Loucy (cell line): ENCODE measurements around the gene MEIOB.

Source experiments
- H2AFZ ChIP-seq: fragments of 200-600 bp; sonication (generic); 2 replicates; pipeline ENCODE4 v1.6.0; 2016; ENCODE audit warnings: antibody characterized with exemption, mild to moderate bottlenecking, low read length, moderate library complexity
- H3F3A ChIP-seq: fragments of 200-600 bp; 2 replicates; pipeline ENCODE4 v1.6.0; 2016; ENCODE audit warnings: antibody characterized with exemption, low read depth, mild to moderate bottlenecking
- H3K27me3 ChIP-seq: fragments of 200-600 bp; sonication (generic); 2 replicates; pipeline ENCODE4 v1.6.1; 2014; ENCODE audit warnings: low read length, mild to moderate bottlenecking; ENCODE audit not compliant: insufficient read depth, poor library complexity, severe bottlenecking
- H3K36me3 ChIP-seq: fragments of 200-600 bp; sonication (generic); 2 replicates; pipeline ENCODE4 v1.6.1; 2016; ENCODE audit warnings: low read length; ENCODE audit not compliant: insufficient read depth
- H3K4me1 ChIP-seq: fragments of 200-600 bp; sonication (generic); 2 replicates; pipeline ENCODE4 v1.5.1; 2014; ENCODE audit warnings: low read length, mild to moderate bottlenecking; ENCODE audit not compliant: insufficient read depth, poor library complexity, severe bottlenecking
- H3K4me2 ChIP-seq: fragments of 200-600 bp; sonication (generic); 2 replicates; pipeline ENCODE4 v1.6.0; 2014; ENCODE audit warnings: antibody characterized with exemption, low read length, low read depth, mild to moderate bottlenecking; ENCODE audit not compliant: poor library complexity, severe bottlenecking
- H3K4me3 ChIP-seq: fragments of 200-600 bp; sonication (generic); 2 replicates; pipeline ENCODE4 v1.5.1; 2014; ENCODE audit warnings: low read length, mild to moderate bottlenecking, mixed read lengths; ENCODE audit not compliant: poor library complexity, severe bottlenecking
- H3K79me2 ChIP-seq: fragments of 200-600 bp; sonication (generic); 2 replicates; pipeline ENCODE4 v1.6.1; 2014; ENCODE audit warnings: low read length; ENCODE audit not compliant: insufficient read depth
- H3K9ac ChIP-seq: fragments of 200-600 bp; sonication (generic); 2 replicates; pipeline ENCODE4 v1.6.0; 2014; ENCODE audit warnings: mild to moderate bottlenecking, low read depth, low read length, moderate library complexity; ENCODE audit not compliant: poor library complexity, severe bottlenecking
- H3K9me2 ChIP-seq: fragments of 200-600 bp; sonication (generic); replicated peaks from 2 replicates; pipeline ENCODE4 v1.6.1; 2016; ENCODE audit warnings: low read depth, low read length, mixed read lengths
- H3K9me3 ChIP-seq: fragments of 200-600 bp; sonication (generic); 2 replicates; pipeline ENCODE4 v1.6.1; 2014; ENCODE audit warnings: mild to moderate bottlenecking, antibody characterized with exemption, low read length, low read depth; ENCODE audit not compliant: insufficient read depth
- H4K20me1 ChIP-seq: fragments of 200-600 bp; sonication (generic); 2 replicates; pipeline ENCODE4 v1.6.0; 2014; ENCODE audit warnings: antibody characterized with exemption, low read length, mild to moderate bottlenecking; ENCODE audit not compliant: insufficient read depth, poor library complexity, severe bottlenecking
- EZH2phosphoT487 ChIP-seq: fragments of 200-600 bp; IDR thresholded peaks from 2 replicates; pipeline ENCODE4 v1.6.1; 2018; ENCODE audit warnings: antibody characterized with exemption, mild to moderate bottlenecking, moderate library complexity, borderline replicate concordance
- TF ChIP-seq, protein P1 (sequence below): fragments of 200-600 bp; sonication (generic); conservative IDR thresholded peaks from 2 replicates; pipeline ENCODE4 v1.5.1; 2014; ENCODE audit warnings: mild to moderate bottlenecking, antibody characterized with exemption, low read length

The MEIOB gene

DNA sequence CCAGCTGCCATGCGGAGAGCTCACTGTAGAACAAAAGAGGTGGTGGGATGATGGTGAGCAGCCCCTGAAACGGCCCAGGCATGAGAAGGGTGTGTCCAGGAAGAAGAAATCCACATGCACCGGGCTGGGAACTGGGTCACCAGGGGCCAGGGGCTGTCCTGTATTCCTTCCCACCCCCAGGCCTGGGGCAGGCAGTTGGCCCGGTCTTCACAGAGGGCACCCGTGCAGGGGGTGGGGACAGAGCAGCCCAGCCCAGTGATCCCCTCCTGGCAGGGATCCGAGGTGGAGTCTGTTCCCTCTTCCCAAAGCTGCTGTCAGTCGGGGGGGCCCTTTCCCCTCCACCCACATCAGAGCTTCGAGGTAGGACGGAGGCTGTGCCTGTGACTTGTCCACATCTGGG is 37.0 kb upstream of the MEIOB start:
- Histone ChIP-seq H3K9me3 (no peaks in the 10 kb centered on the region), H3K27me3 (no peaks in the 10 kb centered on the region)

DNA sequence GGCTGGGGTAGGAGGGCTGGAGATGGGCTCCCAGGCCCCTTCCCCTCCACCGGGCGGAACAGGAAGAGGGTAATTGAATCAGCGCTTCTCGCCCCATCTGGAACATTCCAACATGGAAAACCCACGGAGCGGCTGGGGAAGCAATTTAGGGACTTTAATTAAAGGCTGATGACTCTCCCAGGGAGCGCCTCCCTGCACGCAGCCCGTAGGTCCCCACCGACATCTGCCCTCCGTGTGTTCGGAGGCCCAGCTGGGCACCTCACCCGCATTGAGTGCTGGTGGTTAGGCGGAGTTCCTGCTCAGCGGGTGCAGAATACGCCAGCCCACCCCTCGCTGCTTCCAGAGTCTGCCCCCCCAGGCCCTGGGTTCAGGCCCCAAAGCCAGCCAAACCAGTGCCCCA is 36.2 kb upstream of the MEIOB start:
- TF ChIP-seq, protein P1, sequence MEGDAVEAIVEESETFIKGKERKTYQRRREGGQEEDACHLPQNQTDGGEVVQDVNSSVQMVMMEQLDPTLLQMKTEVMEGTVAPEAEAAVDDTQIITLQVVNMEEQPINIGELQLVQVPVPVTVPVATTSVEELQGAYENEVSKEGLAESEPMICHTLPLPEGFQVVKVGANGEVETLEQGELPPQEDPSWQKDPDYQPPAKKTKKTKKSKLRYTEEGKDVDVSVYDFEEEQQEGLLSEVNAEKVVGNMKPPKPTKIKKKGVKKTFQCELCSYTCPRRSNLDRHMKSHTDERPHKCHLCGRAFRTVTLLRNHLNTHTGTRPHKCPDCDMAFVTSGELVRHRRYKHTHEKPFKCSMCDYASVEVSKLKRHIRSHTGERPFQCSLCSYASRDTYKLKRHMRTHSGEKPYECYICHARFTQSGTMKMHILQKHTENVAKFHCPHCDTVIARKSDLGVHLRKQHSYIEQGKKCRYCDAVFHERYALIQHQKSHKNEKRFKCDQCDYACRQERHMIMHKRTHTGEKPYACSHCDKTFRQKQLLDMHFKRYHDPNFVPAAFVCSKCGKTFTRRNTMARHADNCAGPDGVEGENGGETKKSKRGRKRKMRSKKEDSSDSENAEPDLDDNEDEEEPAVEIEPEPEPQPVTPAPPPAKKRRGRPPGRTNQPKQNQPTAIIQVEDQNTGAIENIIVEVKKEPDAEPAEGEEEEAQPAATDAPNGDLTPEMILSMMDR: no peak
- TF ChIP-seq EZH2phosphoT487: no peak
- H3K9me3 ChIP-seq: no peaks in the 10 kb centered on the region
- H3K9ac ChIP-seq: no peak overlapping the region
- no peaks in the 10 kb centered on the region for H3K4me1 ChIP-seq
- H3K27me3 ChIP-seq: no peaks in the 10 kb centered on the region
- no peak overlapping the region for H3K4me3 ChIP-seq
- H2AFZ ChIP-seq: no peak overlapping the region
- H3K9me2 ChIP-seq: no peaks in the 10 kb centered on the region
- H4K20me1 ChIP-seq: no peaks in the 10 kb centered on the region
- no peaks in the 10 kb centered on the region for H3K36me3 ChIP-seq
- H3F3A ChIP-seq: no peaks in the 10 kb centered on the region
- H3K4me2 ChIP-seq: no peak overlapping the region
- H3K79me2 ChIP-seq: no peaks in the 10 kb centered on the region

More for the DNA sequence above, 37.0 kb upstream of the MEIOB start:
- H3K4me1 ChIP-seq: no peaks in the 10 kb centered on the region
- no peaks in the 10 kb centered on the region for H3K36me3 ChIP-seq
- H3K9ac ChIP-seq: no peak overlapping the region
- H3K79me2 ChIP-seq: no peaks in the 10 kb centered on the region
- H3K4me3 ChIP-seq: no peak overlapping the region
- TF ChIP-seq, protein P1: no peak
- no peak for TF ChIP-seq EZH2phosphoT487
- H3K4me2 ChIP-seq: no peak overlapping the region
- no peaks in the 10 kb centered on the region for H3F3A ChIP-seq
- no peaks in the 10 kb centered on the region for H3K9me2 ChIP-seq
- no peak overlapping the region for H2AFZ ChIP-seq
- H4K20me1 ChIP-seq: no peaks in the 10 kb centered on the region

DNA sequence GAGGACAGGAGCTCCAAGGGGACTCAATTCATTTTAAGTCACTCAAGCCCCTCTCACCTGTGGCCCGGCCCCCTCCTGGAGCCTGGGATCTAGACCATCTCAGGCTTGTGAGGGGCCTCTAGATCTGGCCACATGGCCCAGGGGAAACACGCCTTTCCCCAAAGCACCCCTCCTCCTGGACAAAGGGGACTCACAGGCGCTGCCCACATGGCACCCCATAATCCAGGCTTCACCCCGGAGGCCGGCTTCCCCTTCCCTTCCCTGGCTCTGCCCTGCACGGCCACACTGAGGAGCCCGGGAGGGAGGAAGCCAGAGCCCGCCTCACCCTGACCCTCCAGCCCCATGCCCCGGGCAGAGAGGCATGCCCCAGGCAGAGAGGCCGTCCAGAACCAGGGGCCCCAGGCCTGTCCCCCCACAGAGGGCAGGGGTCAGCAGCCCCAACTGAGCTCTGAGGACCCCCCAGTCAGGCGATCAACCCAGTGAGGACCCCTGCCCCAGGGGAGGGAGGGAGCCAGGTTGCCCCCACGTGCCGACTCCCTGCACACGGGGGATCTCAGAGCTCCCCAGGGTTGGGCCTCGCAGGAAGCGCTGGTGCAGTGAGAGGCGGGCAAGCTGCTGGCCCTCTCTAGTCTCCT is 35.4 kb upstream of the MEIOB start:
- Histone ChIP-seq H2AFZ (no peak overlapping the region), H3K4me2 (no peak overlapping the region), H3F3A (no peaks in the 10 kb centered on the region), H3K36me3 (no peaks in the 10 kb centered on the region), H3K9me2 (no peaks in the 10 kb centered on the region), H3K9me3 (no peaks in the 10 kb centered on the region), H3K9ac (no peak overlapping the region), H4K20me1 (no peaks in the 10 kb centered on the region), H3K4me1 (no peaks in the 10 kb centered on the region), H3K4me3 (no peak overlapping the region), H3K79me2 (no peaks in the 10 kb centered on the region), H3K27me3 (no peaks in the 10 kb centered on the region)
- no peak for TF ChIP-seq EZH2phosphoT487
- TF ChIP-seq, protein P1: no peak
